HG03159 (cell line): ENCODE measurements around the gene AOPEP.
"Not testable (repeated sequence)": the region's sequence is repeated elsewhere in the genome, so short reads cannot be mapped to it uniquely, and the experiment has no call there.

Experiments used
- ATAC-seq: cut with Tn5 transposase; IDR thresholded peaks from one replicate; pipeline ENCODE4 v1.9.1; 2021; ENCODE audit warnings: mild to moderate bottlenecking, moderate library complexity; ENCODE audit not compliant: unreplicated experiment

Gene AOPEP

DNA sequence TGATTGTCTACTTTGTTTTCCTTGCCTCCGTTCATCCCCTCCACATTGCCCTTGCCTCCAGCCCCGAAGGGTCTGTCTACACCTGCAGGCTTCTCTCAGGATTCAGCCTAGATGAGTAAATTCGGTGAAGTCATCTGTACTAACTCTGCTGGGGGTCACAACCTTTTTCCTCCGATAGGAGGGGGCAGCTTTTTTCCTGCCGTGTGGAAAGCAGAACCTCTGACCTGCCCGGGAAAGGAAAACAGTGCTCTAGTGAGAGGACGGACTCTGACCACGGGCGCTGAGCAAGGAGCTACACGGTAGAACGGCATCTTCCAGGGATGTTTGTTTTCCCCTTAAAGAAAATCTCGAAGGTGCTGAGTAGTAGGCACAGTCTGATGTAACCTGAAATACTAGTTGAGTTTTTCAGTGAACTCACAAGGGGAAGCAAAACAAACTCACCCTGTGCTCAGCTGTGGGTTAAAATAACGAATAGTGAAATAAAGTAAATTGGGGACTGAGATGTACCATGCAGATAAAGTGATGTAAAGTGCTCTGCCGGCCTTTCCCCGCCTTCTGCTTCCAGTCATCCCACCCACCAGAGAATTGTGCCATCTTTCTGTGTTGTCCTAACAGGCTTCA, 281.8 kb downstream of the AOPEP start:
- no peak for ATAC-seq

DNA sequence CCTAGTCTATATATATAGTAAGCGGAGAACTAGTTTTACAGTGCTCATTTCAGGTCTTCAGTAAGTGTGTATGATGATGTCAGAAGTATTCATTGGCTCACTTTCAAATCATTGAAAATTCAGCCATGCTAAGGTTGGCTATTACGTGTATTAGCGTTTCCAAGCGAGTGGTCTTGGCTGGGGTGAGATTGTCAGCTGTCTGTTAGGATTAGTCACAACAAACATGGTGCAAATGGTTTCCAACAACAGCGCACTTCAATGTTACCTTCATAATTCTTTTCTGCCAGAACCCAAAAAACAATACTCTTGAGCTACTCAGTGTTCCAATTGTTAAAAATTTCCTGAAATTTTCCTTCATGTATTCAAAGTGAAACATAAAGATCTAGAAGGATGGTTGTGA, 283.0 kb downstream of the AOPEP start:
- no peak for ATAC-seq

- ATAC-seq = no peak
Observed at GRCh38 chr9:95010431-95010838, 283.9 kb downstream of the AOPEP start.

GRCh38 chr9:95012035-95012708, 285.7 kb downstream of the AOPEP start:
- no peak for ATAC-seq

DNA sequence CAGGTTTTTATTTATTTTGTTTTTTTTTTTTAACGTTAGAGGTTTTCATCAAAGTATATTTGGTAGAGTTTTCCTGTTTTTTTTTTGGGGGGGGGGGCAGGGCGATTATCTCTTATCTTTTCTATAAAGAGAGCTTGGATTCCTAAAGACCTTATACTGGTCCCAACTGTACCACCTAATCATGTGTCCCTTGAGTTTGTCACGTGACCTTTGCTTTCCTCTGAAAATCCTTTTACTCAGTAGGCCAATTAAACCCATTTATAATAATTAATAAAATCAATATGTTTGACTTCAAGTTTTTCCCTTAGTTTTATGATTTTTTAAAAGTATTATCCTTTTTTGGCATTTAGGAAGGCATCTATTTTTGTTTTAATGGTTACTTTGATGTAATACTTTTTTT, 286.4 kb downstream of the AOPEP start:
- no peak for ATAC-seq

DNA sequence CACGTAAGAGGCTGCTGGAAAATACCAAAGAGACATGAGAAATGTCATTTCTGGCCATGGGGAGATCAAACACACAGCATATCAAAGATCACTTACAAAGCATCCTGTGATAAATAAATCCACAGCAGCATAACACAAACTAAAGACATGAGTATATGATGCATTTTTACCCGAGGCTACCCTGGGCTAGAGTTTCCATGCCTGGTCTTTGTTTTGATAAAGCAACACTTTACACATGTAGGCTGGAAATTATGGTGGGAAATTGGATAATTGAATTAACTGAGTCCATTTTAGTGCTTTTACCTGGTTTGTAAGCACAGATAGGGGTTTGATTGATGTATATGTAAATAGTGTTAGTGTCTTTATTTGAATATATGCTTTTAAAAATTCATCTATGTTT, 288.4 kb downstream of the AOPEP start:
- ATAC-seq = no peak

DNA sequence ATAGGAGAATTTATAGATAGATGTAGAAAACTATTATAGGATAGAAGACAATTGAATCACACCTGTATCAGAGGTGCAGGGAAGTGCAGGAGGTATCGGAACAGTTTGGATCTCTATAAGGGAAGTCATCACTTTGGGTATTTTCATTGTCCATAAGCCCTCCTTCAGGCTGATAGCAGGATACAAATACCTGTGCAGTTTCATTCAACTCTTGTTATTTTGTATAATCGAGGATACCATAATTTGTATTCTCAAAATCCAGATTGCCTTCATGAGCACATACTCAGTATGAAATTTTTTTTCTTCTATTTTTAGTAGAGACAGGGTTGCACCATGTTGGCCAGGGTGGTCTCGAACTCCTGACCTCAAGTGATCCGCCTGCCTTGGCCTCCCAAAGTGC, 289.1 kb downstream of the AOPEP start:
- ATAC-seq = no peak

DNA sequence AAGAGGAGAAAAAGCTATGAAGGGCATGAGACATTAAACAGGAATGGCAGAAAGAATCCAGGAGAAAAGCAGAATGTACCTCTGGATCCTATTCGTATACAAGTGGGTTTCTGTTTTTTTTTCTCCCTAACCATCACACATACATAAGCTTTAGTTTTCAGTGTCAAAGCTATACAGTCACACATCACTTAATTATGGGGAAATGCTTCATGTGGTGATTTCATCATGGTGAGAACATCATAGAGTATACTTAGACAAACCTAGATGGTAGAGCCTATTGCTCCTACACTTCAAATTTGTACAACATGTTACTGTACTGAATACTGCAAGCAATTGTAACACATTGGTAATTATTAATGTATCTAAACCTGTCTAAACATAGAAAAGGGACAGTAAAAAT, 290.6 kb downstream of the AOPEP start:
- ATAC-seq = no peak

DNA sequence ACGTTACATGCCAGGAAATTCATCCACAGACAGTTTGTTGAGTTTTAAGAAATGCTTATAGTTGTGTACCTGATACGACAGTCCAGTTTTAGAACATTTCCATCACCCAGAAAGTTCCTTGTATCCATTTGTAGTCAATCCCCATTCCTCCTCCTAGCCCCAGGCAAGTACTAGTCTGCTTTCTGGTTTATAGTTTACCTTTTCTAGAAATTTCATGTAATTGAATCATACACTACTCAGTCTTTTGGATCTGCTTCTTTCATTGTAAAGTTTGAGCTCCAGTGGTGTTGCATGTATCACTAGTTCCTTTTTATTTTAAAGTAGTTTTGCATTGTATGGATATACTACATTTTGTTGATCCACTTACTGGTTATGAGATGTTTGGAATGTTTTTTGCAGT, 291.2 kb downstream of the AOPEP start:
- no peak for ATAC-seq

DNA sequence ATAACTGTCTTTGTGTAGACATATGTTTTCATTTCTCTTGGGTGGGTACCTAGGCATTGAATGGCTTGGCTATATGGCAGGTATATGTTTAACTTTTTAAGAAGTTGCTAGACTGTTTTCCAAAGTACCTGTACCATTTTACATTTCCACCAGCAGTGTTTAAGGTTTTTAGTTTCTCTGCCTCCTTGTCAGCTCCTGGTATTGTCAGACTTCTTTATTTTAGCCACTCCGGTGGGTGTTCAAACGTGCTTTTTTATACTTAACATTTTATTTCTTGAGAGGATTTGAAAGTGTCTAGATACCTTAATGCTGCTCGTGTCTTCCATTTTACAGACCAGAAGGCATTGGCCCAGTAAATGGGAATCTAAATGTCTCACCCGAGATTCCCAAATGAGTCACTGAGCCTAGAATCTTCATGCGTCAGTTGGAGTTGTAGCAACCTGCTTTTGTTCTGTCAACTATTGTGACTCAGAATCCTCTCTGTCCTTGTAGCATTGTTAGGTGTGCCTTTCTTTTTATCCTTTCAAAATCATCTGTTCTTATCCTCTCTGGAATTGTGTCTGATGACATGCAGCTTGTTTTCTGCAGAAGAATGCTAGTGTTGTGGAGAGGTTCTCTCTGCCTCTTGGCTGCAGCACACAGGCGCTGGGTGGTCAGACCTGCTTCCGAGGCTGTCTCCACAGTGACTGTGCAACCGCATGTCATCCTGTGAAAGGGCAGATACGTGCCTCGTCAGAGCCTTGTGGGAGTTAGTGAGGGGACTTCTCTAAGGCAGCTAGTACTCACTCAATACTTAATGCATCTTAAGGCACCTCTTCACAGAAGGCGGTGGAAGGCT, 291.8 kb downstream of the AOPEP start:
- no peak for ATAC-seq

GRCh38 chr9:95020644-95021043, 294.1 kb downstream of the AOPEP start:
- ATAC-seq = not testable (repeated sequence)

GRCh38 chr9:95021166-95021886, 294.8 kb downstream of the AOPEP start:
- no peak for ATAC-seq

GRCh38 chr9:95022657-95023056, 296.2 kb downstream of the AOPEP start:
- ATAC-seq = no peak

DNA sequence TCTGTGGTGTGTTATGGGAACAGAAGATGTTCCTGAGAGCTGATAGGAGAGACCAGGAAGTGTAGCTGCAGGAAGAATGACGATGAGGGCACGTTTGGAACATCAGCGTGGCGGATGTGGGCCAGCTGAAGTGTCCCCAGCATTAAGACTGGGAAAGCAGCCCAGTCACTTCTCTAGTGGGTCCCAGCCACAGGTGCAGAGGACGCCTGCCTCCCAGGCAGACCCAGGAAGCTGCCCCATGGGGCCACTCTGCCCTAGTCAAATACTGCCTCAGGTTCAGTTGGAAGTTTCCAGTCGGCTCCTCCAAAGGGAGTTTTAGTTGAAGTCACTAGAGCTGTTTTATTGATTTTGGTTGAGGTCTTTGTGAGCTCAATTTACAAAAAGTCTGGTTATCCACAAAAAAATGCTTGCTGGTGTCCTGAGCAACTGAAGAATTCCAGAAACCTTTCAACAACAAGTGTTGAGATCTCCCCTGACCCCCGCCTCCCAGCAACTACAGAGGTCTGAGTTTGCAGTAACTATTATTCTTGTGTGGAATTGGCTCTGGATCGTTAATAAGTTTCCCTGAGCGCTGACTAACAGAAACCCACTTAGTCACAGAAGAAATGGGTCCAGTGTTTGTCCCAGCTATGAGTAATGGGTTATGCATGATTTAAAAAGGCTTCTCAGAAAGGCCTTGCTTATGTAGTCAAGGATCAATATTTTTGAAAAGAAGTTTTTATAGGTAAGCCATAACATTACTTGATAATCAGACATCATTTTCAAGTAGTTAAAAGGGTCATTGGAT, 296.9 kb downstream of the AOPEP start:
- ATAC-seq = no peak

DNA sequence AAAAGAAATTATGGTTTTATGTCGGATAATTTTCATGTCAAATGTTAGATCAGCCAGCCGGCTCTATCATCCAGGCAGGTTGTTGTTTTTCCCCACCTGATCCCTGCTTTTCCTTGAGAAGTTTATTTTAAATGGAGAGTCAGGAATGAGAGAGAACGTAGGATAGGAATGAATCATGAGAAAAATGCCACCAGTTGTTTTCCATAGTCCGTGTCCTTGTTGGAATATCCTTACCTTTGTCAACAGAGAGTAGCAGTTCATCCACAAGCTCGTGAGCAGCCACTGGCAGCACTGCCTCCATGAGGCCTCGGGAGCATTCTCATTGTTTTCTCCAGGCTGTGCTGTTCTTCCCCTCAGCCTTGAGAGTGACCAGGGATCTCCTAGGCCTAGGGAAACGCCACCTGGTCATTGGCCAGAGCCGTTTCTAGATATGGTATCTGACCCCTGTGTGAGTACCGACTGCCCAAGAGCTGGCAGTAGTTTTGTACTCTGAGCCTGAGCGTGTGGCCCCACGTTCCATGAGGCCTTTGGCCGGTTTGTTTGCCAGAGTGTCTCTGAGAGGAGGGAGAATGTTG, 297.7 kb downstream of the AOPEP start:
- ATAC-seq = no peak

DNA sequence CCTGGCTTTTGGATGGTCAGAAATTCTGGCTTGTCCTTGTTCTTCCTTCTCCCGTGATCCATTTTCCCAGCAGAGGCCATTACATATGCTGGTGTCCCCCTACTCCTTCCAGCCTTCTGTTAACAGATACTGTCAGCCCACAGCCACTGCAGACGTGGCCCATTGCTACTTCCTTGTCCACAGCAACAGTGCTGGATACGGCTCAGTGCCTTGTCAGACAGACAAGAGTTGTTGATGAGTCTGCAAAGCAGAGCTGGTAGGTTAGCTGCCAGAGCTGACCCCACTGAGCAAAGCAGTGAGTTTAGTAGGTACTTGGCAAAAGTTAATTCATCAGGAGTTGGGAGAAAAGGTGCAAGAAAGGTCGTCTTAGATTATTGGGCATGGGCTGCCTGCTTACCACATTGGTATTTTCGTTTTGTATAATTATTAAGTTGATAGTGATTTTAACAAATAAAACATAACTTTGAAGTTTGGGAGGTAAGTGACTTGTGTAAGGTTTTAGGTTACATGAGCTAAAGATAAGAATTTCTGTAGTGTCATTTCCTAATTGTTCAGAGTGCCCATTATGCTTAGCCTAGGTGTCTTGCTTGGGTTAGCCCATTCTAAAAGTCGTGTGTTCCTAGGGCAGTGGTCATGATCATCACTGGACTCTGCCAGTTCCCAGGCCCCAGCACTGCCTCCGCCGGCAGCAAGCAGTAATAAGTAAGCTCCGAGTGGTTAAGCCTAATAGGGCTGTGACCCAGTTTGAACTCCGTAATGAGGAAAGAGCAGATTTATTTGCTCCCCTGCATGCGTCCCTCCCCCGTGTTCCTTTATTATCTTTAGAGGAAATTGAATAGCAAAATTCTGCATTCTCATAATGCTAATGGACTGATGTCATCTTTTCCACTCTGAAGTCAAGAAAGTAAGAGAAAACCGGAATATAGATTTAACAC, 299.0 kb downstream of the AOPEP start:
- no peak for ATAC-seq

DNA sequence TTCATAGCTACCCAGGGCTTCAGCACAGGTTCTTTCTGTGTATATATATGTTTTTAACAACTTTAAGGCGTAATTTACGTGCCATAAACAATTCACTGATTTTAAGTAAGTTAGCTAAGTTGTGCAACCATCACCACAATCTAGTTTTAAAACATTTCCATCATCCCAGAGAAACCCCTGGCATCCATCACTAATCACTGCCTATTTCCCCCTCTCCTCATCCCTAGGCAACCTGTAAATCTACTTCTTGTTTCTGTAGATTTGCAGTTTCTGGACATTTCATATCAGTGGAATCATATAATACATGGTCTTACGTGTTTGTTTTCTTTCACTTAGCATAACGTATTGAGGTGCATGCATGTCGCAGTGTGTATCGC, 299.6 kb downstream of the AOPEP start:
- no peak for ATAC-seq

GRCh38 chr9:95027914-95028852, 301.7 kb downstream of the AOPEP start:
- no peak for ATAC-seq
